Measurements from ENCODE around the gene RBKS. TPM values are rescaled to one million over a fixed set of nuclear protein-coding genes. Genes with fewer than 3 reads are reported as not detected.

The RBKS gene
- total RNA-seq, 1 donor from 2014 or later: 1.2 TPM

GRCh38 chr2:27906074-27906473, 15.9 kb upstream of the RBKS start:
- Mint-ChIP-seq H3K27ac (ENCODE audit: unreplicated experiment) (no peak overlapping the region), H3K4me3 (ENCODE audit: unreplicated experiment) (no peak overlapping the region), H3K27me3 (ENCODE audit: unreplicated experiment) (no peaks in the 10 kb centered on the region), H3K9me3 (ENCODE audit: unreplicated experiment) (no peaks in the 10 kb centered on the region), H3K36me3 (ENCODE audit: unreplicated experiment) (no peaks in the 10 kb centered on the region), H3K4me1 (ENCODE audit: low read depth, unreplicated experiment) (no peaks in the 10 kb centered on the region)
- DNase-seq: no peak
- TF ChIP-seq CTCF (IDR thresholded peaks at IDR 0.05; ENCODE audit: partially characterized antibody, unreplicated experiment): no peak

GRCh38 chr2:27904405-27904665, 14.1 kb upstream of the RBKS start:
- no peak for TF ChIP-seq CTCF (IDR thresholded peaks at IDR 0.05; ENCODE audit: partially characterized antibody, unreplicated experiment)
- Mint-ChIP-seq H3K4me1 (ENCODE audit: low read depth, unreplicated experiment) (no peaks in the 10 kb centered on the region), H3K27me3 (ENCODE audit: unreplicated experiment) (no peaks in the 10 kb centered on the region), H3K27ac (ENCODE audit: unreplicated experiment) (no peak overlapping the region), H3K9me3 (ENCODE audit: unreplicated experiment) (no peaks in the 10 kb centered on the region), H3K4me3 (ENCODE audit: unreplicated experiment) (no peak overlapping the region), H3K36me3 (ENCODE audit: unreplicated experiment) (no peaks in the 10 kb centered on the region)
- no peak for DNase-seq

- H3K4me3 Mint-ChIP-seq (ENCODE audit: unreplicated experiment): no peak overlapping the region
- no peak for DNase-seq
- H3K9me3 Mint-ChIP-seq (ENCODE audit: unreplicated experiment): no peaks in the 10 kb centered on the region
- H3K27ac Mint-ChIP-seq (ENCODE audit: unreplicated experiment): no peak overlapping the region
- no peak for TF ChIP-seq CTCF (IDR thresholded peaks at IDR 0.05; ENCODE audit: partially characterized antibody, unreplicated experiment)
- no peaks in the 10 kb centered on the region for H3K36me3 Mint-ChIP-seq (ENCODE audit: unreplicated experiment)
- H3K27me3 Mint-ChIP-seq (ENCODE audit: unreplicated experiment): no peaks in the 10 kb centered on the region
- H3K4me1 Mint-ChIP-seq (ENCODE audit: low read depth, unreplicated experiment): no peaks in the 10 kb centered on the region
Observed at GRCh38 chr2:27903649-27904404, 13.6 kb upstream of the RBKS start.

- Mint-ChIP-seq H3K27ac (ENCODE audit: unreplicated experiment) (no peak overlapping the region), H3K27me3 (ENCODE audit: unreplicated experiment) (no peaks in the 10 kb centered on the region), H3K4me3 (ENCODE audit: unreplicated experiment) (no peak overlapping the region), H3K4me1 (ENCODE audit: low read depth, unreplicated experiment) (no peaks in the 10 kb centered on the region), H3K36me3 (ENCODE audit: unreplicated experiment) (no peaks in the 10 kb centered on the region), H3K9me3 (ENCODE audit: unreplicated experiment) (no peaks in the 10 kb centered on the region)
- TF ChIP-seq CTCF (IDR thresholded peaks at IDR 0.05; ENCODE audit: partially characterized antibody, unreplicated experiment): no peak
- DNase-seq: no peak
Observed at GRCh38 chr2:27903018-27903417, 12.8 kb upstream of the RBKS start.

GRCh38 chr2:27902098-27902497, 11.9 kb upstream of the RBKS start:
- H3K4me1 Mint-ChIP-seq (ENCODE audit: low read depth, unreplicated experiment): no peaks in the 10 kb centered on the region
- no peak for TF ChIP-seq CTCF (IDR thresholded peaks at IDR 0.05; ENCODE audit: partially characterized antibody, unreplicated experiment)
- no peak for DNase-seq
- H3K27ac Mint-ChIP-seq (ENCODE audit: unreplicated experiment): no peak overlapping the region
- H3K36me3 Mint-ChIP-seq (ENCODE audit: unreplicated experiment): no peaks in the 10 kb centered on the region
- H3K4me3 Mint-ChIP-seq (ENCODE audit: unreplicated experiment): no peak overlapping the region
- H3K27me3 Mint-ChIP-seq (ENCODE audit: unreplicated experiment): no peaks in the 10 kb centered on the region
- no peaks in the 10 kb centered on the region for H3K9me3 Mint-ChIP-seq (ENCODE audit: unreplicated experiment)

Measured in glutamatergic neuron (in vitro differentiated cells).